ENCODE data around the gene ACAT2. TPM values are rescaled to one million over a fixed set of nuclear protein-coding genes. Genes with fewer than 3 reads are reported as not detected.

ACAT2 gene
- total RNA-seq, 1 donor from 2014 or later: 34.1 TPM

GRCh38 chr6:159817951-159818739 is 56.3 kb downstream of the ACAT2 start:
- no peak overlapping the region for H3K4me3 ChIP-seq (ENCODE audit: low read depth, low read length)
- no peaks in the 10 kb centered on the region for H3K36me3 ChIP-seq (ENCODE audit: control insufficient read depth, insufficient read depth, low read length)
- no peak for DNase-seq (ENCODE audit: low read depth)
- no peak for TF ChIP-seq CTCF (IDR thresholded peaks at IDR 0.05; ENCODE audit: insufficient read depth, low read length, poor library complexity, severe bottlenecking)
- peaks cover 7% of the 10 kb centered on the region for H3K27me3 ChIP-seq (ENCODE audit: control insufficient read depth, insufficient read depth, low read length)

- Histone ChIP-seq H3K27me3 (ENCODE audit: control insufficient read depth, insufficient read depth, low read length) (peaks cover 7% of the 10 kb centered on the region), H3K4me3 (ENCODE audit: low read depth, low read length) (no peak overlapping the region), H3K36me3 (ENCODE audit: control insufficient read depth, insufficient read depth, low read length) (no peaks in the 10 kb centered on the region)
- DNase-seq (ENCODE audit: low read depth): no peak
- no peak for TF ChIP-seq CTCF (IDR thresholded peaks at IDR 0.05; ENCODE audit: insufficient read depth, low read length, poor library complexity, severe bottlenecking)
Measured at GRCh38 chr6:159819098-159819497, 57.3 kb downstream of the ACAT2 start.

GRCh38 chr6:159819932-159820640 is 58.2 kb downstream of the ACAT2 start:
- Histone ChIP-seq H3K27me3 (ENCODE audit: control insufficient read depth, insufficient read depth, low read length) (peaks cover 7% of the 10 kb centered on the region), H3K36me3 (ENCODE audit: control insufficient read depth, insufficient read depth, low read length) (no peaks in the 10 kb centered on the region), H3K4me3 (ENCODE audit: low read depth, low read length) (no peak overlapping the region)
- TF ChIP-seq CTCF (IDR thresholded peaks at IDR 0.05; ENCODE audit: insufficient read depth, low read length, poor library complexity, severe bottlenecking): no peak
- no peak for DNase-seq (ENCODE audit: low read depth)

GRCh38 chr6:159821122-159821521 is 59.3 kb downstream of the ACAT2 start:
- no peak for TF ChIP-seq CTCF (IDR thresholded peaks at IDR 0.05; ENCODE audit: insufficient read depth, low read length, poor library complexity, severe bottlenecking)
- DNase-seq (ENCODE audit: low read depth): no peak
- Histone ChIP-seq H3K27me3 (ENCODE audit: control insufficient read depth, insufficient read depth, low read length) (peaks cover 7% of the 10 kb centered on the region), H3K36me3 (ENCODE audit: control insufficient read depth, insufficient read depth, low read length) (no peaks in the 10 kb centered on the region), H3K4me3 (ENCODE audit: low read depth, low read length) (no peak overlapping the region)

- TF ChIP-seq CTCF (IDR thresholded peaks at IDR 0.05; ENCODE audit: insufficient read depth, low read length, poor library complexity, severe bottlenecking): no peak
Measured at GRCh38 chr6:159821726-159822125, 59.9 kb downstream of the ACAT2 start.

More at GRCh38 chr6:159821726-159822125, 59.9 kb downstream of the ACAT2 start:
- Histone ChIP-seq H3K4me3 (ENCODE audit: low read depth, low read length) (no peak overlapping the region), H3K27me3 (ENCODE audit: control insufficient read depth, insufficient read depth, low read length) (peaks cover 7% of the 10 kb centered on the region), H3K36me3 (ENCODE audit: control insufficient read depth, insufficient read depth, low read length) (no peaks in the 10 kb centered on the region)
- no peak for DNase-seq (ENCODE audit: low read depth)

Data from kidney epithelial cell (primary cell).